GM12865 (cell line): Measurements from ENCODE around the gene ZNF425.

Source experiments
- DNase-seq: peaks from one replicate; pipeline ENCODE4 v3.0.0; 2010; ENCODE audit warnings: low read depth
- H3K4me3 ChIP-seq: 2 replicates; pipeline ENCODE4 v1.5.1; 2011; ENCODE audit warnings: mild to moderate bottlenecking, low read depth, low read length, control low read depth
- TF ChIP-seq, protein P1 (sequence below): IDR thresholded peaks from 2 replicates; pipeline ENCODE4 v1.5.1; 2011; ENCODE audit warnings: low read length, control low read depth, low read depth, inconsistent platforms; ENCODE audit not compliant: insufficient read depth; ENCODE audit errors: missing control alignments

Gene ZNF425

DNA sequence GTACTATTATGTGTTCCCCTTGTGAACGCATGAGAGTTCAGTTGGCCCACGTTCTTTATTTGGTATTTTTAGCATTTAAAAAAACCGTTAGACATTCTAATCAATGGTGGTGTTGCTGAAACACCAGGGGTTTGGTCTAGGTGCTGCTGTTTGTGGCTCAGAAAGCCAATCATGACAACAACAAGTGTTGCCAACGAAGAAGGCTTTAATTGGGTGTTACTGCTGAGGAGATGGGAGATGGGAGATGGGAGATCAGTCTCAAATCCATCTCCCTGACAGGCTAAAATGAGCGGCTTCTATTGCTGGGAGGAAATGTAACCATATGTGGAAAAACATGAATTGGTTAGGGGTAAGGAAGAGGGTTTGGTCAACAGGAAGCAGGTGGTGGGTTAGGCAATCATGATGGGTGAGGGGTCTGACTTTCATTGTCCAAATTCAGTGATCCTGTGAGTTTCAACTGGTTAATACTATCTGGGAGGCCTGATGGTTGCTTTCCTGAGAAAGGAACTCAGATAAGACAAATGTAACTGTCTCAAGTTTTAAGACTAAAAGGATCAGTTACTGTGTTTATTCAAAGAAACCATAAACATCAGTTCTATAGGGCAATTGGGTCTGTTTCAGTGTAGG is 4.6 kb upstream of the ZNF425 start:
- TF ChIP-seq, protein P1, sequence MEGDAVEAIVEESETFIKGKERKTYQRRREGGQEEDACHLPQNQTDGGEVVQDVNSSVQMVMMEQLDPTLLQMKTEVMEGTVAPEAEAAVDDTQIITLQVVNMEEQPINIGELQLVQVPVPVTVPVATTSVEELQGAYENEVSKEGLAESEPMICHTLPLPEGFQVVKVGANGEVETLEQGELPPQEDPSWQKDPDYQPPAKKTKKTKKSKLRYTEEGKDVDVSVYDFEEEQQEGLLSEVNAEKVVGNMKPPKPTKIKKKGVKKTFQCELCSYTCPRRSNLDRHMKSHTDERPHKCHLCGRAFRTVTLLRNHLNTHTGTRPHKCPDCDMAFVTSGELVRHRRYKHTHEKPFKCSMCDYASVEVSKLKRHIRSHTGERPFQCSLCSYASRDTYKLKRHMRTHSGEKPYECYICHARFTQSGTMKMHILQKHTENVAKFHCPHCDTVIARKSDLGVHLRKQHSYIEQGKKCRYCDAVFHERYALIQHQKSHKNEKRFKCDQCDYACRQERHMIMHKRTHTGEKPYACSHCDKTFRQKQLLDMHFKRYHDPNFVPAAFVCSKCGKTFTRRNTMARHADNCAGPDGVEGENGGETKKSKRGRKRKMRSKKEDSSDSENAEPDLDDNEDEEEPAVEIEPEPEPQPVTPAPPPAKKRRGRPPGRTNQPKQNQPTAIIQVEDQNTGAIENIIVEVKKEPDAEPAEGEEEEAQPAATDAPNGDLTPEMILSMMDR, result no peak
- no peak for DNase-seq
- H3K4me3 ChIP-seq, result no peak overlapping the region

DNA sequence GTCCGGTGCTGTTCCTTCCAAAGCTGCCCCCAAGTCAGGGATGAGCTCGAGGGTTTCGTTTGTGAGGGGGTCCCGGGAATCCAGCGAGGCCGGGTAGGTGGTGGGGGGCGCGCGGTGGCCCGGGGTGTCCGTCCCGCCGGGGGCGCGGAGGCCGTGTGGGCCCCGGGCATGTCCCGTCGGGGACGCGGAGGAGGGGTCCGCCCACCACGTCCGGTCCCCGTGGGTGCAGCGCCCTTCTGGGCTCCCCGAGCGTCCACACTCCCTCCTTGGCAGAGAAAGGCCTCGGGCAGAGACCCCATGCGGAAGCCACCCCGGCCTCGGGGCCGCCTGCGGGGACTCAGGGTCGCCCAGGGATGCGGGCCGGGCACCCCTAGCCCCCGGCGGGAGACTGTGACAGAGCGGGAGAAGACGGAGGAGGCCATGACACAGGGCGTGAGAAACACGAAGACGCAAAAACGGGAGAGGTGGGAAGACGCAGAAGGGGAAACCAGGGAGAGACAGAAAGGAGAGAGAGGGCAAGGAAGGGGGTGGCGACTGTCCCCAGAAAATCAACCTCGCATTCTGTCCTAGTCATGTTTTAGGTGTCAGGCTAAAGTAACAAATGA is 640 bp upstream of the ZNF425 start:
- TF ChIP-seq, protein P1, result no peak
- H3K4me3 ChIP-seq, result peak overlapping the region; percentile 69
- peak; percentile 81 for DNase-seq

- TF ChIP-seq, protein P1, result no peak
- no peak for DNase-seq
- H3K4me3 ChIP-seq, result peak overlapping the region; percentile 69
These were observed 798 bp downstream of the ZNF425 start for GRCh38 chr7:149125189-149125862.

DNA sequence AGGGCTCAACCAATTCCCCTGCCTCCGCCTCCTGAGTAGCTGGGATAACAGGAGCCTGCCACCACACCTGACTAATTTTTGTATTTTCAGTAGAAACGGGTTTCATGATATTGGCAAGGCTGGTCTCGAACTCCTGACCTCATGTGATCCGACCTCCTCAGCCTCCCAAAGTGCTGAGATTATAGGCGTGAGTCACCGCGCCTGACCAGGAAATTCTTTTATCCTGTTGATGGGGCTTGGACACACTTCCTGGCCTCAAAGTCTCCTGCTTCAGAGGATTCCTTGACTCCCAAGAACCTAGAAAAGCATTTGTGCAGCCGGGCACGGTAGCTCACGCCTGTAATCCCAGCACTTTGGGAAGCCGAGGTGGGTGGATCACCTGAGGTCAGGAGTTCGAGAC is 16.2 kb downstream of the ZNF425 start:
- DNase-seq, result no peak
- TF ChIP-seq, protein P1, result no peak
- H3K4me3 ChIP-seq, result no peak overlapping the region

DNA sequence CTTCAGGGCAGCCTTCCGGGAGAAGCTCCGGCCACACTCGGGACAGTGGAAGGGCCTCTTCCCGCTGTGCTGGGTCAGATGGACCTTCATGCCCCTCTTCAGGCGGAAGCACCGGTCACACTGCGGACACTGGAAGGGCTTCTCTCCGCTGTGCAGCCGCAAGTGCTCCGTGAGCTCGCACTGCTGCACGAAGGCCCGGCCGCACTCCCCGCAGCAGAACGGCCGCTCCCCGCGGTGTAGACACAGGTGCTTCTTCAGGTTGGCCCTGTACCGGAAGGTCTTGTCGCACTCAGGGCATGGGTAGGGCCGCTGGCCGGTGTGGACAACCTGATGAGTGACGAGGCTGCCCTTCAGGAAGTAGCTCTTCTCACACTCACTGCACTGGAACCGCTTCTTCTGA is 21.4 kb downstream of the ZNF425 start:
- H3K4me3 ChIP-seq, result no peak overlapping the region
- DNase-seq, result no peak
- TF ChIP-seq, protein P1, result no peak

GRCh38 chr7:149104214-149104613 is 21.9 kb downstream of the ZNF425 start:
- no peak for DNase-seq
- H3K4me3 ChIP-seq, result no peak overlapping the region
- TF ChIP-seq, protein P1, result no peak

- H3K4me3 ChIP-seq, result no peak overlapping the region
- TF ChIP-seq, protein P1, result no peak
- no peak for DNase-seq
These were observed 22.7 kb downstream of the ZNF425 start for GRCh38 chr7:149103424-149103823.
